K562 (cell line): ENCODE data around the gene NOP14. TPM values are rescaled to one million over a fixed set of nuclear protein-coding genes. Genes with fewer than 3 reads are reported as not detected.
A peak's percentile ranks its signal among the peaks of the same experiment; 100 is the strongest.

Experiments
- ATAC-seq: fragments of 200-7000 bp; cut with Tn5 transposase; 3 replicates; pipeline ENCODE4 v1.9.1; 2020; ENCODE audit warnings: moderate library complexity
- BruUV-seq: library from RNA; stranded (reverse); fragments of 400-500 nt; replicated peaks from 2 replicates; lab custom pipeline; 2021; lab: Mats Ljungman, UMichigan
- CTCF ChIA-PET: fragments of 300-600 bp; formaldehyde crosslinking; extraction: SDS; loops from one replicate; lab custom pipeline; 2021; ENCODE audit warnings: low intra/inter-chr PET ratio; lab: Yijun Ruan, JAX
- POLR2A ChIA-PET: fragments of 300-600, 350-650 bp; sonication (Branson Sonifier 250); formaldehyde crosslinking; extraction: SDS; loops from one replicate; lab custom pipeline; 2021; ENCODE audit warnings: antibody characterized with exemption, inconsistent platforms; lab: Yijun Ruan, JAX
- DNase-seq, 4 experiments: peaks; one replicate each; pipeline versions ENCODE4 v3.0.0 to v3.0.0-alpha.2; 2011 to 2018; ENCODE audit warnings: low spot score in 3 of 4, mixed read lengths in 3 of 4; ENCODE audit errors: extremely low read depth in 1 of 4
- FAIRE-seq: peaks from 2 replicates; lab custom pipeline; 2011; peaks lifted over from hg19 to GRCh38; lab: Jason Lieb, UNC
- H2AFZ ChIP-seq: 2 replicates; pipeline ENCODE4 v1.6.0; 2011; ENCODE audit warnings: low read depth, low read length, control low read depth, inconsistent platforms
- H3K27ac ChIP-seq: fragments of 200-600 bp; 3 replicates; pipeline ENCODE4 v1.8.0; 2011; ENCODE audit warnings: low read depth, mild to moderate bottlenecking, control low read depth, inconsistent platforms, low read length, moderate library complexity, mixed read lengths; ENCODE audit errors: extremely low read depth
- H3K27me3 ChIP-seq, 2 experiments: fragments of 300-600 bp in 1 of 2; 2 replicates in 1 of 2; 3 replicates in 1 of 2; pipeline versions ENCODE4 v1.6.0 to v1.8.0; 2011; ENCODE audit warnings: inconsistent platforms in 2 of 2, low read length in 2 of 2, mild to moderate bottlenecking in 1 of 2, mixed read lengths in 1 of 2, moderate library complexity in 1 of 2; ENCODE audit not compliant: control insufficient read depth in 2 of 2, insufficient read depth in 2 of 2
- H3K36me3 ChIP-seq: fragments of 300-600 bp; 3 replicates; pipeline ENCODE4 v1.8.0; 2011; ENCODE audit warnings: mild to moderate bottlenecking, low read length, inconsistent platforms; ENCODE audit not compliant: control insufficient read depth, insufficient read depth
- H3K4me1 ChIP-seq, 2 experiments: fragments of 200-600 bp in 1 of 2; replicated peaks in 1 of 2; 2 replicates in 1 of 2; 3 replicates in 1 of 2; pipeline versions ENCODE4 v1.5.1 to v1.8.0; 2011; ENCODE audit warnings: inconsistent platforms in 2 of 2, low read length in 2 of 2, mild to moderate bottlenecking in 1 of 2, mixed read lengths in 1 of 2, moderate library complexity in 1 of 2; ENCODE audit not compliant: control insufficient read depth in 2 of 2, insufficient read depth in 2 of 2
- H3K4me2 ChIP-seq: 2 replicates; pipeline ENCODE4 v1.6.1; 2011; ENCODE audit warnings: low read length, control low read depth, inconsistent platforms, mixed read lengths; ENCODE audit not compliant: insufficient read depth
- H3K4me3 ChIP-seq: fragments of 200-600 bp; sonication (generic), shearing (Covaris generic); 2 replicates; pipeline ENCODE4 v1.5.1; 2016; ENCODE audit warnings: control low read depth, inconsistent platforms
- H3K79me2 ChIP-seq: fragments of 200-600 bp; 3 replicates; pipeline ENCODE4 v1.8.0; 2011; ENCODE audit warnings: low read length, inconsistent platforms; ENCODE audit not compliant: control insufficient read depth, insufficient read depth
- H3K9ac ChIP-seq, 2 experiments: 2 replicates each; pipeline versions ENCODE4 v1.6.0 to v1.6.1; 2011; ENCODE audit warnings: low read depth in 2 of 2, low read length in 2 of 2, control low read depth in 1 of 2, inconsistent platforms in 1 of 2, mild to moderate bottlenecking in 1 of 2, mixed read lengths in 1 of 2; ENCODE audit not compliant: insufficient read depth in 1 of 2
- H3K9me1 ChIP-seq: one replicate; pipeline ENCODE4 v1.6.0; 2011; ENCODE audit warnings: inconsistent platforms, mild to moderate bottlenecking, low read length, moderate library complexity; ENCODE audit not compliant: control insufficient read depth, insufficient read depth
- H3K9me3 ChIP-seq: replicated peaks from 2 replicates; pipeline ENCODE4 v1.5.1; 2011; ENCODE audit warnings: low read depth, low read length, inconsistent platforms; ENCODE audit not compliant: control insufficient read depth, insufficient read depth
- H4K20me1 ChIP-seq: replicated peaks from 2 replicates; pipeline ENCODE4 v1.6.1; 2011; ENCODE audit warnings: low read length, inconsistent platforms, mixed read lengths; ENCODE audit not compliant: control insufficient read depth, insufficient read depth
- BMI1 ChIP-seq: fragments of 150-350 bp; IDR thresholded peaks from 2 replicates; pipeline ENCODE4 v1.6.1; 2014; ENCODE audit warnings: low read length
- HCFC1 ChIP-seq: IDR thresholded peaks from 2 replicates; pipeline ENCODE4 v1.6.1; 2012; ENCODE audit warnings: low read depth, low read length, improper control_type of control experiment
- MEIS2 ChIP-seq: fragments of 450-650 bp; IDR thresholded peaks from 2 replicates; pipeline ENCODE4 v1.6.1; 2014; ENCODE audit warnings: mild to moderate bottlenecking; ENCODE audit not compliant: partially characterized antibody
- NFE2 ChIP-seq: IDR thresholded peaks from 2 replicates; pipeline ENCODE4 v1.6.1; 2014; ENCODE audit warnings: antibody characterized with exemption, low read depth
- NFE2L1 ChIP-seq: fragments of 450-650 bp; IDR thresholded peaks from 2 replicates; pipeline ENCODE4 v1.6.1; 2016; ENCODE audit warnings: missing genetic modification characterization, low read depth, mild to moderate bottlenecking, missing compliant biosample characterization, moderate library complexity, borderline replicate concordance
- NR0B1 ChIP-seq: fragments of 450-650 bp; IDR thresholded peaks from one replicate; pipeline ENCODE4 v1.6.1; 2018; ENCODE audit warnings: mild to moderate bottlenecking, moderate library complexity; ENCODE audit not compliant: partially characterized antibody
- POLR2AphosphoS5 ChIP-seq: IDR thresholded peaks from 2 replicates; pipeline ENCODE4 v1.6.1; 2011; ENCODE audit warnings: mild to moderate bottlenecking, low read depth, low read length, moderate library complexity; ENCODE audit not compliant: control insufficient read depth, insufficient read depth
- POLR2G ChIP-seq: fragments of 200-400 bp; formaldehyde crosslinking; IDR thresholded peaks from 2 replicates; pipeline ENCODE4 v1.6.1; 2017; ENCODE audit warnings: low read depth, mild to moderate bottlenecking, antibody characterized with exemption, low read length, moderate library complexity
- POU5F1 ChIP-seq: fragments of 150-350 bp; IDR thresholded peaks from 2 replicates; pipeline ENCODE4 v1.6.1; 2014; ENCODE audit warnings: borderline replicate concordance, low read length, low read depth, mild to moderate bottlenecking; ENCODE audit not compliant: partially characterized antibody
- SMARCE1 ChIP-seq: fragments of 450-650 bp; IDR thresholded peaks from 2 replicates; pipeline ENCODE4 v1.7.1; 2016; ENCODE audit warnings: mild to moderate bottlenecking
- UBTF ChIP-seq, 2 experiments: IDR thresholded peaks; 2 replicates each; pipeline ENCODE4 v1.6.1; 2012; ENCODE audit warnings: improper control_type of control experiment in 2 of 2, low read depth in 2 of 2, low read length in 2 of 2, borderline replicate concordance in 1 of 2
- ZNF212 ChIP-seq: fragments of 450-650 bp; formaldehyde crosslinking; IDR thresholded peaks from 2 replicates; pipeline ENCODE4 v1.4.0; 2020; ENCODE audit warnings: mild to moderate bottlenecking
- ZNF696 ChIP-seq: fragments of 250-450 bp; sonication (Bioruptor Pico); conservative IDR thresholded peaks from 2 replicates; pipeline ENCODE4 v1.4.0; 2020; ENCODE audit warnings: mild to moderate bottlenecking, moderate library complexity
- WGBS: fragments of 100-300 bp; shearing (Covaris generic); methylation state at CpG from one replicate; pipeline ENCODE4 v1.1.6; 2016; ENCODE audit warnings: low coverage, mixed read lengths; ENCODE audit not compliant: insufficient coverage; ENCODE audit errors: missing lambda C conversion rate; 5-methylcytosine and 5-hydroxymethylcytosine counted together
- in situ Hi-C: fragments of 300-500 bp; cut with MboI; formaldehyde crosslinking; loops from 4 replicates; pipeline ENCODE4 v1.15.0; 2018; ENCODE audit warnings: inconsistent platforms, mixed read lengths
- intact Hi-C: fragments of 100-400 bp; cut with micrococcal nuclease; formaldehyde crosslinking; loops from 2 replicates; pipeline ENCODE4 v1.14.2; 2022
- polyA plus RNA-seq, 8 experiments: library from polyadenylated mRNA; depleted of rRNA in 4 of 8; stranded (reverse) in 5 of 8; unstranded in 3 of 8; fragments of >200 nt; fragmentation: Nextera tagmentation in 2 of 8; fragmentation: Illumina TruSeq in 1 of 8; extraction: Ambion mirVana in 2 of 8; extraction: Trizol in 1 of 8; gene quantifications; 2 replicates each; pipeline versions ENCODE4 v1.2.1 to v1.2.3, GENCODE V29; 2011 to 2014; ENCODE audit warnings: inconsistent platforms in 1 of 8, missing spikeins in 1 of 8
- total RNA-seq, 7 experiments: library from RNA; depleted of rRNA in 6 of 7; stranded (reverse); fragments of >200 nt in 6 of 7; fragmentation: Illumina TruSeq in 2 of 7; extraction: Trizol in 2 of 7; gene quantifications; 2 replicates each; pipeline versions ENCODE4 v1.2.1 to v1.2.3, GENCODE V29; 2011 to 2021; ENCODE audit warnings: low replicate concordance in 1 of 7
- TF ChIP-seq, protein P1 (sequence below): sonication (generic); formaldehyde crosslinking; IDR thresholded peaks from 2 replicates; pipeline ENCODE4 v1.8.0; 2022; ENCODE audit warnings: mild to moderate bottlenecking, missing genetic modification reagents
- TF ChIP-seq, protein P2 (sequence below): sonication (generic); formaldehyde crosslinking; IDR thresholded peaks from 2 replicates; pipeline ENCODE4 v1.4.0; 2020; ENCODE audit warnings: mild to moderate bottlenecking, missing genetic modification reagents

The NOP14 gene
- total and polyA plus RNA-seq, 9 of the 15 experiments (the other 6 are each of a cell fraction or from before 2014, with no cell fraction given): 12.7 to 76.0 (median 50.9) TPM

DNA sequence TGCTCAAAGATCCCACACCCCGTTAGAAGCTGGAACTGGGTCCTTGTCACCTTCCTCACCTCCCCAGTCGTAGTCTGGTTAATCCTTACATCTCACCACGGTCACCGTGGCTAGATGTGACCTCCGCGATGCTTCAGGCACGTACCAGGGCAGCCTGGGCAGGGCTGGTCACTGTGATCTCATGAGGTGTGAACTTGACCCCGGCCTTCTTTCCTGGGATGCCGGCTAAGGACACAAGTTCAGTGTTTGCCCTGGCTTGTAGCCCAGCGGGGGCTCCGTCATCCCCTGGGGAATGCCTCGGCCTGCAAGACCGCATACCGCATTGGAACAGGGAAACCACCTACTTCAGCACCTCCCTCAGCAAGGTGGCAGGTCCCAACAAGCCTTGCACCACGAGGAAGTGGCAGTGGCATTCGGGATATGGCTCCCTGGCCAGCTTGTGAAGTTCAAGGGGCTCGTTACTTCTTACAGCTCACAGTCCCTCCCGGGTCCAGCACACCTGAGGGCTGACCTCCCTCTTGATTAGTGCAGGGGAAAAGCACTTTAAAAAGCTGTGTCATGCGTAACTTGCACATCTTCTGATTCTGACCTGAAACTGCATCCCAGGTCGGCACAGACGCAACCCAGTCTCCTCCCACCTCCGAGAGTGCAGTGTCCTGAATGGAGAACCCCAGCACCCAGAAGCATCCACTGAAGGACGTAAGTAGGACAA, 25.9 kb downstream of the NOP14 start:
- H3K36me3 ChIP-seq: peaks cover 62% of the 10 kb centered on the region
- 75% methylated on average over 17 of the region's 23 CpGs for WGBS
- DNase-seq: no peak
- TF ChIP-seq ZNF696 (CRISPR knock-in tag) (no peak), HCFC1 (no peak), UBTF (IDR thresholded peaks at IDR 0.05; ENCODE audit: borderline replicate concordance in 1 of 2, low read depth in 2 of 2, low read length in 2 of 2) (no peak), SMARCE1 (no peak), ZNF212 (no peak), NR0B1 (no peak), MEIS2 (no peak), POLR2AphosphoS5 (peak; percentile 48; the same call in 1 of the 2 replicates), NFE2 (0 out of 2 replicates have a peak, but pooled peaks have one; percentile 20), BMI1 (no peak), POU5F1 (no peak), NFE2L1 (no peak), POLR2G (no peak; the same call in 1 of the 2 replicates)
- TF ChIP-seq, protein P1, sequence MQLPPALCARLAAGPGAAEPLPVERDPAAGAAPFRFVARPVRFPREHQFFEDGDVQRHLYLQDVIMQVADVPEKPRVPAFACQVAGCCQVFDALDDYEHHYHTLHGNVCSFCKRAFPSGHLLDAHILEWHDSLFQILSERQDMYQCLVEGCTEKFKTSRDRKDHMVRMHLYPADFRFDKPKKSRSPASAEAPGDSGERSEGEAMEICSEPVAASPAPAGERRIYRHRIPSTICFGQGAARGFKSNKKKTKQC (CRISPR knock-in tag): 0 out of 2 replicates have a peak, but pooled peaks have one; percentile 30
- TF ChIP-seq, protein P2, sequence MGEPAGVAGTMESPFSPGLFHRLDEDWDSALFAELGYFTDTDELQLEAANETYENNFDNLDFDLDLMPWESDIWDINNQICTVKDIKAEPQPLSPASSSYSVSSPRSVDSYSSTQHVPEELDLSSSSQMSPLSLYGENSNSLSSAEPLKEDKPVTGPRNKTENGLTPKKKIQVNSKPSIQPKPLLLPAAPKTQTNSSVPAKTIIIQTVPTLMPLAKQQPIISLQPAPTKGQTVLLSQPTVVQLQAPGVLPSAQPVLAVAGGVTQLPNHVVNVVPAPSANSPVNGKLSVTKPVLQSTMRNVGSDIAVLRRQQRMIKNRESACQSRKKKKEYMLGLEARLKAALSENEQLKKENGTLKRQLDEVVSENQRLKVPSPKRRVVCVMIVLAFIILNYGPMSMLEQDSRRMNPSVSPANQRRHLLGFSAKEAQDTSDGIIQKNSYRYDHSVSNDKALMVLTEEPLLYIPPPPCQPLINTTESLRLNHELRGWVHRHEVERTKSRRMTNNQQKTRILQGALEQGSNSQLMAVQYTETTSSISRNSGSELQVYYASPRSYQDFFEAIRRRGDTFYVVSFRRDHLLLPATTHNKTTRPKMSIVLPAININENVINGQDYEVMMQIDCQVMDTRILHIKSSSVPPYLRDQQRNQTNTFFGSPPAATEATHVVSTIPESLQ: no peak

More for the DNA sequence above, 25.9 kb downstream of the NOP14 start:
- peak overlapping the region in 1 of 2 experiments; percentile 72; a peak in 2 of 4 replicates for H3K9ac ChIP-seq
- peak overlapping the region; percentile 68; the same call in 2 of the 3 replicates for H3K27ac ChIP-seq
- POLR2A ChIA-PET: interaction anchor here (0.7 to 2.7 kb wide), 4 partner anchors 10 to 46 kb away, joined by 3 to 30 read pairs (median 4); partner anchors contain the start of genes GRK4 and NOP14
- in situ Hi-C loops (no loop called here), intact Hi-C loops (no loop called here)
- no peak for FAIRE-seq
- ATAC-seq: no peak
- peaks cover 17 to 58% of the 10 kb centered on the region in 2 experiments; a peak in 4 of 5 replicates for H3K4me1 ChIP-seq
- CTCF ChIA-PET: no interaction called here
- no peaks in the 10 kb centered on the region for H3K9me1 ChIP-seq
- no peaks in the 10 kb centered on the region for H3K27me3 ChIP-seq
- H3K4me3 ChIP-seq: no peak overlapping the region
- no peak overlapping the region for H3K4me2 ChIP-seq
- peaks cover 28% of the 10 kb centered on the region; the same call in 2 of the 3 replicates for H3K79me2 ChIP-seq
- H2AFZ ChIP-seq: no peak overlapping the region
- H4K20me1 ChIP-seq: peaks cover 17% of the 10 kb centered on the region; the same call in 1 of the 2 replicates
- no peaks in the 10 kb centered on the region for H3K9me3 ChIP-seq
- no TSS peak for BruUV-seq
